GM10847 (cell line): ENCODE data around the gene VENTX.

Source experiments
- POLR2A ChIP-seq: IDR thresholded peaks from 2 replicates; pipeline ENCODE4 v1.6.1; 2011; ENCODE audit not compliant: insufficient read length; ENCODE audit errors: extremely low read depth

Gene VENTX

DNA sequence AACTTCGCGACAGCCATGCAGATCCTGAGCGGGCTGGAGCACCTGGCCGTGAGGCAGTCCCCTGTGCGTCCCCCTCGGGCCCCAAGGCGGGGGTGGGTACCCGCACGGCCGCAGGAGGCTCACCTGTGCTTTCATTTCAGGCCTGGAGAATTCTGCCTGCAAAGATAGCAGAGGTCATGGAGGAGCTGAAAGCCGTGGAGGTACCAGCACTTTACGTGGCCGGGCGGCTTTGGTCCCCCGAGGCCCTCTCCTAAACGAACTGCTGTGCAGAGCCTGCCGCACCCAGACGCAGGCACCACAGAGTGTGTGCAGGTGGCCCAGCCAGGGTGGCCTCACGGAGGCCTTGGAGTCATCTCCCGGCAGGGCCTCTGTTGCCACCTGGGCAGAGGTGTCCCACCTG is 18.8 kb upstream of the VENTX start:
- no peak for TF ChIP-seq POLR2A

DNA sequence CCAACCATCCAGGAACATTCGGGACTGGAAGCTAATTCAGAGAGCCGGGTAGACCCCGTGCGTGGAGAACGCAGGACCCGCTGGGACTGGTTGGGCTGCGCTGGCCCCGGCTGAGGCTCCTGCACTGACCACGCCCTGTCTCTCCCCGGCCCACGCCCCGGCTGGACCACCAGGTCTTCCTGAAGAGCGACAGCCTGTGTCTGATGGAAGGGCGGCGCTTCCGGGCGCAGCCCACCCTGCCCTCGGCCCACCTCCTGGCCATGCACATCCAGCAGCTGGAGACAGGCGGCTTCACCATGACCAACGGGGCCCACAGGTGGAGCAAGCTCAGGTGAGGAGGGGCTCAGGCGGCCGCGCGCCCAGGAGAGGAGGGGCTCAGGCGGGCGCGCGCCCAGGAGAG is 17.9 kb upstream of the VENTX start:
- TF ChIP-seq POLR2A: no peak

DNA sequence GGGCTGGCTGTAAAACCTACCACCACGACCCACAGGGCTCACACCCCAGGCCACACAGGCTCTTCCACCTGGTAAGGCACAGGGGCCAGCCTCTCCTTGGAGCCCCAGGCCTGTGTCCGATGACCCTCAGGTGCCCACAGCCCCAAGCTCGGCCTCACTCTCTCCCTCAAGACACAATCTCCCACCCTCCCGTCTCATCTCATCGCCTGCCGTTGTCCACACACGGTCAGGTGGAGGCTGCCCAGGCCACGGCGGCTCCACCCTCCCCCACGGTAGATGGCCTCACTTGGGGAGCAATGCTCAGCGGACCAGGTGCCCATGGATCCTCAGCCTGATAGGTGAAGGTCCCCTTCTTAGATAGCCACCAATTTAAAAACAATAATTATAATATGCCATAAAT is 16.3 kb upstream of the VENTX start:
- TF ChIP-seq POLR2A: no peak

DNA sequence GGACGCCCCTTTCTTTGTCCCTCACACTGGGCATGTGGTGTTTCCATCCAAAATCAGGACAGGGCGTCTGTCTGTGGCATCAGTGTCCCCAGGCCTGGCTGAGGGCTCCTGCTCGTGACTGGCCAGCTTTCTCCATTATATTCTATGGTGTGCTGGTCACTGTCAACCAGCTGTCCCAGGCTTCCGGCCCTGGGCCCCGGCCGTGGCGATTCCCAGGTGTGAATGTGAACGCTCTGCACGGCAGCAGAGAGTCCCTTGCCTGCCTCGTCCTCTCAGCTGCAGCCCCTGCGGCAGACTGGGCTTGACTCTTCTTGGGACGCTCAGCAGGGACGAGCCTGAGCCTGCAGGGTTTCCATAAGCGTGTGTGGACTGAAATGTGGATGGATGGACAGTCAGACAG is 13.6 kb upstream of the VENTX start:
- no peak for TF ChIP-seq POLR2A

DNA sequence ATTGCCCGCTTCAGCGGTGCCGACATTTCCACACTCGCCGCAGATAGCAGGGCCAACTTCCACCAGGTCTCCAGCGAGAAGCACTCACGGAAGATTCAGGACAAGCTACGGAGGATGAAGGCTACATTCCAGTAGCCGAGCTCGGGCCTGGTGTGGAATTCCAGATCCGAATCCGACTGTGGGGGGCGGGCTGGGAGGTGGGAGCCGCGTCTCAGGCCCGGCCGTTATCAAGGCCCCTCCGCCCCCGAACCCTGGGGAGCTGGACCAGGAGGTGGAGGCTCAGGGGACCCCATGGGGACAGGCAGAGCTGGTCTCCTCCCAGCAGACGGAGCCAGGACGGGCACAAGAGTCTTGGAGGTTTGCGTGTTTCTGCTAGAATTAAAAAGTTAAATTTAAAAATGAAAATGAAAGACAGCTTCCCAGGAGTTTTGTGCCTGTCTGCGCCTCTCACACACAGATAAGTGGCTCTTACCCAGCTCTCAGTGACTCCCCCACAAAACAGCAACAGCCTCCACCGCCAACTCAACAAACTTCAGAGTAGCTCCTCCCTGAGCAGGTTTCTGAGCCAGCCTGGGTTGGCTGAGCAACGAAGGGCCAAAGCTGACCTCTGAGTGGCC is 12.8 kb upstream of the VENTX start:
- no peak for TF ChIP-seq POLR2A

DNA sequence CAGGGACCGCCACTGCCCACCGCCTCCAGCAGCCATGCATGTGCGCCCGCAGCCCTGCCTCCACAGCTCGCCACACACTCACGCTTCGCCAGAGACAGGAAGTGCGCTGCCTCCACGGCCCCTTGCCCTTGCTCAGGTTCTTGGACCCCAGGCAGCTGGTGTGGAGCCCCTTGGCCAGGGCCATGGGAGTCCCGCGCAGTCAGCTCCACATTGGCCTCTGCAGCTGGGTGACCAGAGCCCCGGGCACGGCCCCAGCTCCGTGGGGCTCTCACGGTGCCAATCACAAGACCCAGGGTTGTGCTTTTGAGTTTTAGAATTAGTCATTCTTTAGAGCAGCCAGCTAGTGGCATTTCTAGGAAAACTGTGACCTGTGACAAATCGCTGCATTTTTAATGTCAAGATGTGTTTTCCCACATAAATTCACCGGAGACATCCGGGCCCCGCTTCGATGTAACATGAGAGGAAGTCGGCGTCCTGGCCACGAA is 11.9 kb upstream of the VENTX start:
- TF ChIP-seq POLR2A: no peak

DNA sequence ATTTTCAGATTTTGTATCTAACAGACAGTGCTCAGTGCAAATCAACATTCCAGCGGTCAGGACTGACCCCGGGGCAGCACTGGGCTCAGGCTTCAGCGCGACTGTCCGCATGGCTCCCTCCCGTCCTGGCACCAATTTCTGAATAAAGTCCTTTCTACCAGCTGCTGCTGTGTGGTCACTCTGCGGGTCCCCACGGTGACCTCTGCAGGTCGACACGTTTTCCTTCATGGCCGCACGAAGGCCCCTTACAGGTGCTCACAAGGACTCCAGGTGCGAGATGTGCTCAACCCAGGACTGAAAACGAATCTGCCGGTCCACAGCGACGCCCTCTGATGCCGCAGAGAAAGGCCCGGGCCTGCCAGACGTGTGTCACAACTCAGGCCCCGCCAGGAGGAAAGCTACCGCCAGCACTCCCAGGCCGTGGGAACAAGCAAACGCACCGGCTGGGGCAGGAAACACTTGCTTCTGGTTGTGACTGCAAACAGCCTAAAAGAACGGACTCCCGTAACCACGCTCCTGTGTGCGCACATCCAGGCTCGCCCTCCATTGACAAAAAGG is 11.3 kb upstream of the VENTX start:
- no peak for TF ChIP-seq POLR2A

DNA sequence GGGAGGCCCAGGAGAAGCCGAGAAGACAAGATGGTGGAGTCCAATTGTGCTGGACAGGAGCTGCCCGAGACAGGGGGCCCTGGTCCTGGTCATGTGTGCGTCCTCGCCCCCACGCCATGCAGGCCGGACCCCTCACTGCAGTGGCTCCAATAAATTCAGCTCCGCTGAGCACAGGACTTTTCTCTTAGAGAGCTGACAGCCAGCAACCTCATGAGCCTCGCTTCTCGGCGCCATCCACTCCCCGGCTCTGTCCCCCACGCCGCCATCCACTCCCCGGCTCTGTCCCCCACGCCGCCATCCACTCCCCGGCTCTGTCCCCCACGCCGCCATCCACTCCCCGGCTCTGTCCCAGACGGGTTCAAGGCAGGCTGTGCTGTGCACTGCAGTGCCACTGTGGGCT is 10.4 kb upstream of the VENTX start:
- no peak for TF ChIP-seq POLR2A

DNA sequence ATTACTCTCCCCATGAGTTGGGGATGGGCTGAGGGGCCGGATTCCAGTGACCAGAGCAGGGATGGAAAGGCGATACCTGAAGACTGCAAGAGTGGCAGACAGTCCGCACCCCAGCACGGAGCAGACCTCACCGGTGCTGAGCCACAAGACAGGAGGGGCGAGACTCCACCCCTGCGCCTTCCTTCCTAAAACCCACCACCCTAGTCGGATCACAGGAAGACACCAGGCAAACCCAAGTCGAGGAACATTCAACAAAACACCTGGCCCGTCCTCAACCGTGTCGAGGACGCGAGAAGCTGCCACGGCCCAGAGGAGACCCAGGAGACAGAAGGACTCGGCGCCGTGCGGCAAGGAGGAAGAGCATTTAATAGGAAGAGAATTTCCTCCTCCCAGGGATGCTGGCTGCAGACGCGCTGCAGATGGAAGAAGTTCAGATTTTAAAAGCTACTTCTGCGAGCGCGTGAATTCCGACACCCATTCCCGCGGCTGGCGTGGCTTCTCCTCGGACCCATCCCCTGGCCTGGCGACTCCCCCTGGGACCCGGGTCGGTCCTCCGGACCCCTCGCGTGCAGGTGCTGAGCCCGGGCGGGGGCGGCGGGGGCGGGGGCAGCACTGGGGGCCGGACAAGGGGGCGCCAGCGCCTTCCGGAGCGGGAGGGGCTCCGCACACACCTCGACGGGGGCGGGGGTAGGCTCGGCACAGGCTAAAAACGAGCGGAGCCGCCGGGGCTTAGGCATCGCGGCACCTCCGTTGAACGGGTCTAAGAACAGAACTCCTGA is 8.2 kb upstream of the VENTX start:
- no peak for TF ChIP-seq POLR2A

DNA sequence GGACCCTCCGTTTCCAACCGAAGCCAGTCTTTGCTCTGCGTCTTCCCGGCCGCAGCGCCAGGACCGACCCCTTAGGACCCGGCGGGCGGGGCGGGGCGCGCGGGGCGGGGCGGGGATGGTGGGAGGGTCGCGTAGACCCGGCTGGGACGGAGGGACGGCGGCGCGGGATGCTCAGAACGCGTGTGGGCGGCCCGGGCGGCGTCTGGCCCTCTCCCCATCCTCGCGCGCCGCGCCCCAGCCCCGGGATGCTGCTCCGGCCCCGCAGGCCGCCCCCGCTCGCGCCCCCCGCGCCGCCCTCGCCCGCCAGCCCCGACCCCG is 7.7 kb upstream of the VENTX start, which contains the start of gene UTF1:
Gene UTF1, plus strand, starts transcription at position 174 of the 318 bp plus-strand sequence. Its CDS starts 72 bp downstream, at position 246.
- TF ChIP-seq POLR2A: no peak

DNA sequence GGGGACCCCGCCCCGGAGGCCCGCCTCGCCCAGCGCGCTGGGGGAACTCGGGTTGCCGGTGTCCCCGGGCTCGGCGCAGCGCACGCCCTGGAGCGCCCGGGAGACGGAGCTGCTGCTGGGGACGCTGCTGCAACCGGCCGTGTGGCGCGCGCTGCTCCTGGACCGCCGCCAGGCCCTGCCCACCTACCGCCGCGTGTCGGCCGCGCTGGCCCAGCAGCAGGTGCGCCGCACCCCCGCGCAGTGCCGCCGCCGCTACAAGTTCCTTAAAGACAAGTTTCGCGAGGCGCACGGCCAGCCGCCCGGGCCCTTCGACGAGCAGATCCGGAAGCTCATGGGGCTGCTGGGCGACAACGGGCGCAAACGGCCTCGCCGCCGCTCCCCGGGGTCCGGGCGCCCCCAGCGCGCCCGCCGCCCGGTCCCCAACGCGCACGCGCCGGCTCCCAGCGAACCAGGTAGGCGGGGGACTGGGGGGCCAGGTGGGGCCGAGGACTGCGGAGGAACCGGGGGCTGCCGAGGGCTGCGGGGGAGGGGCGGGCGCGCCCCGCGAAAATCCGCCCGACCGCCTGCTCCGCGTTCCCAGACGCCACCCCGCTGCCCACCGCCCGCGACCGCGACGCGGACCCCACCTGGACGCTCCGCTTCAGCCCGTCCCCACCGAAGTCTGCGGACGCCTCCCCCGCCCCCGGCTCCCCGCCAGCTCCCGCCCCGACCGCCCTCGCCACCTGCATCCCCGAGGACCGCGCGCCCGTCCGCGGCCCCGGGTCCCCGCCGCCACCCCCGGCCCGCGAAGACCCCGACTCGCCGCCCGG is 7.1 kb upstream of the VENTX start:
- TF ChIP-seq POLR2A: no peak

DNA sequence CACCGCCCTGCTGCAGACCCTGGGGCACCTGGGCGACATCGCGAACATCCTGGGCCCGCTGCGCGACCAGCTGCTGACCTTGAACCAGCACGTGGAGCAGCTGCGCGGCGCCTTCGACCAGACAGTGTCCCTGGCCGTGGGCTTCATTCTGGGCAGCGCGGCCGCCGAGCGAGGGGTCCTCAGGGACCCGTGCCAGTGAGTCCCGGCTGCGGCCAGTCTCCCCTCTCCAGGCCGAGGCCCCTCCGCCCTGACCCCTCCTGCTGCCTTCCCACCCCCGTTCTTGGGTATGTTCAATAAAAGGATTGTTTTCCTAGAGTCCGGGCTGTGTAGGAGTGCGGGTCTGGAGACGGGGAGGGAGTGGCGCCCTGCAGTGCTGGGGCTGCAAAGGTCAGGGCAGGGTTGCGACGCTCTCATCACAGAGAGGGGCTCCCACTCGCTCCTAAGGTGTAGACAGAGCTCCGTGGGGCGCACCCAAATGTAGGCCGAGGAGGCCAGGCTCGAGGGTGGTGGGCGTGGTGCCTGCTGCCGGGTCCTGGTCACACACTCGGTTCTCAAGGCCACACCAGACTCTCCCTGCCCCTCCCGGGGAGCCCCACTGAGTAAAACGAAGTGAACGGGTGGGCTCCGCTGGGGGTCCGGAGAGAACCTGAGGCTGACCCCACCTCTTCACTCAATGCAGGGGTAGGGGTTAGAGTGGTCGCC is 6.3 kb upstream of the VENTX start:
- no peak for TF ChIP-seq POLR2A

DNA sequence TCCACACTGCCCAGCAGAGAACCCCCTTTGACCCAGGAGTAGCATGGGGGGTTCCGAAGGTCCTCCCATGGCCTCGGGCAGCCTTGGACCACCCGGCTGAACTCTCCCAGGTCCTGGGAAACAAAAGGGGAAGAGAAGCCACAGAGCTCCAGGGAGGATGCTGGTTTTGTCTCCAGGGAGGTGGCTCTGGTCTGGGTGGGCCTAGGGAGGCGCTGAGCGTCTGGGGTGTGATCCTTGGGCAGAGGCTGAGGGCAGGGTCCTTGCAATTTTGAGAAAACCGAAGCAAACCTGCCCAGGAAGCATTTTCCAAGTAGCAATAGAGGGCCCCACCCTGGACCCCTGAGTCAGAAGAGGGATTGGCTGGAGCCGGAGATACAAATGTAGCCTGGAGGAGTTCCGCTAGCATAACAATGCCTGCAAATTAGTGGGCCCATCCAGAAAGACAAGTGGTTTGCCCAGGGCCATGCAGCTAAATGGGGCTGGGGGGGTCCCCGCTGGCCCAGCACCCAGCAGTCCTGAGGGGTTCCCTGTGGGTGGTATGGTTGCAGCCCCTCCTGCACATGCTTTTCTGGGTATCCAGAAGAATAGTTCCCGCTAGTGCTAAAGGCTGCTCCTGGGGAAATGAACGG is 5.6 kb upstream of the VENTX start:
- no peak for TF ChIP-seq POLR2A

DNA sequence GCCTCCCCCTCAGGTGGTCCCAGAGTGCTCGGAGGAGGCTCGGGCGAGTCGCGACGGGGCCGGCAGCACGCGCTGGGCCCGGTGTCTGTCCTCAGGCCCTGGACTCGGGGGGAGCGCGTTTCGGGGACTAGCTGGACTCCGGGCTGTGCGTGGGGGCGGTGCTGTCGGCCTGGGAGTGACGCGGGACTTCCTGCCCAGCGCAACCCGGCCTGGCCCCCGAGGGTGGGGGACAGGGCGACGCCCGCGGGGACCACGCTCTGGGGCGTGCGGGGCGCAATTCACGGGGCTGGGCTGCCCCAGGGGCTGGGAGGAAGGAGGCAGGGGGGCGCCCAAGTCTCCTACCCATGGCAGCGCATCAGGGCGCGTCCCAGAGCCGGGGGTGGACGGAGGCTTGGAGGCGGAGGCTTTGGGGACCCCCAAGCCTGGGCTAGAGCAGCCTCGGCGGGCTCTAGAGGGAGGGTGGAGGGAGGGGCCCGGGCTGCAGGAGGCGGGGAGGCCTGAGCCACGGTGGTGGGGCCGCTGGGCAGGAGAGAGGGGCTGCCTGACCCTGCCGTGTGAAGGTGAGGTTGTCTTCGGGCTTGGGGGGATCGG is 2.3 kb upstream of the VENTX start:
- TF ChIP-seq POLR2A: no peak
